KMS-11 (cell line): ENCODE data around the gene CBFA2T3.

ENCODE experiments used
- H2AFZ ChIP-seq: fragments of 200-600 bp; sonication (generic); 2 replicates; pipeline ENCODE4 v1.6.1; 2016; ENCODE audit warnings: antibody characterized with exemption, mixed run types, low read depth
- H3K27ac ChIP-seq: fragments of 200-600 bp; sonication (generic); 2 replicates; pipeline ENCODE4 v1.6.1; 2016; ENCODE audit warnings: mild to moderate bottlenecking, mixed run types
- H3K27me3 ChIP-seq: fragments of 200-600 bp; sonication (generic); 2 replicates; pipeline ENCODE4 v1.6.1; 2017; ENCODE audit warnings: mild to moderate bottlenecking, low read depth, mixed run types, moderate library complexity; ENCODE audit not compliant: insufficient read depth
- H3K36me3 ChIP-seq: fragments of 200-600 bp; sonication (generic); 2 replicates; pipeline ENCODE4 v1.6.1; 2017; ENCODE audit warnings: mild to moderate bottlenecking, mixed run types; ENCODE audit not compliant: insufficient read depth
- H3K4me1 ChIP-seq: fragments of 200-600 bp; sonication (generic); 2 replicates; pipeline ENCODE4 v1.6.1; 2016; ENCODE audit warnings: mild to moderate bottlenecking, low read depth, mixed run types; ENCODE audit not compliant: poor library complexity, severe bottlenecking
- H3K4me2 ChIP-seq: fragments of 200-600 bp; sonication (generic); 2 replicates; pipeline ENCODE4 v1.7.0; 2016; ENCODE audit warnings: mild to moderate bottlenecking, mixed run types
- H3K4me3 ChIP-seq: fragments of 200-600 bp; sonication (generic); IDR thresholded peaks from 2 replicates; pipeline ENCODE4 v1.6.1; 2017; ENCODE audit warnings: low read depth, low read length, mixed read lengths; ENCODE audit not compliant: insufficient read depth
- H3K79me2 ChIP-seq: fragments of 200-600 bp; sonication (generic); 2 replicates; pipeline ENCODE4 v1.6.1; 2016; ENCODE audit warnings: low read depth, mixed run types; ENCODE audit not compliant: insufficient read depth
- H3K9ac ChIP-seq: fragments of 200-600 bp; sonication (generic); 2 replicates; pipeline ENCODE4 v1.6.1; 2016; ENCODE audit warnings: mild to moderate bottlenecking, mixed run types
- H4K20me1 ChIP-seq: fragments of 200-600 bp; sonication (generic); 2 replicates; pipeline ENCODE4 v1.6.1; 2016; ENCODE audit warnings: mild to moderate bottlenecking, mixed run types; ENCODE audit not compliant: insufficient read depth
- TF ChIP-seq, protein P1 (sequence below): fragments of 200-600 bp; sonication (generic); conservative IDR thresholded peaks from 2 replicates; pipeline ENCODE4 v1.6.1; 2017; ENCODE audit warnings: low read depth, mild to moderate bottlenecking, antibody characterized with exemption, low read length, moderate library complexity, mixed read lengths

CBFA2T3 gene

DNA sequence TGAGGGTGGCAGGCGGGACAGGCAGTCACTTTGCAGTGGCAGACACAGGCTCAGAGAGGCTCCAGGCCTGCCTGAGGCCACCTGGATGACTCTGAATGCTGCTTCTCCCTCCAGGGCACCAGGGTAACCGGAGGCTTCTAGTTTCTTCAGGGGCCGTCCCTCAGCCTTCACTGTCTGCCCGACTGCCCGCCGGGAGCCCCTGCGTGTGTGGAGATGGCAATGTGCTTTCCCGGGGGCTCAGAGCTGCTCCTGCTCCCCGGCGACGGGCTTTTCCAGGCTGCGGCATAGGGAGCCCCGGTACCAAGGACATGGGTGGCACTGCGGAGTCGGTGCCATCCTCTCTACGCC, 51.5 kb downstream of the CBFA2T3 start:
- no peaks in the 10 kb centered on the region for H4K20me1 ChIP-seq
- H3K36me3 ChIP-seq, result no peaks in the 10 kb centered on the region
- no peak overlapping the region for H3K4me2 ChIP-seq
- H3K27ac ChIP-seq, result no peak overlapping the region
- H3K4me1 ChIP-seq, result no peaks in the 10 kb centered on the region
- TF ChIP-seq, protein P1, sequence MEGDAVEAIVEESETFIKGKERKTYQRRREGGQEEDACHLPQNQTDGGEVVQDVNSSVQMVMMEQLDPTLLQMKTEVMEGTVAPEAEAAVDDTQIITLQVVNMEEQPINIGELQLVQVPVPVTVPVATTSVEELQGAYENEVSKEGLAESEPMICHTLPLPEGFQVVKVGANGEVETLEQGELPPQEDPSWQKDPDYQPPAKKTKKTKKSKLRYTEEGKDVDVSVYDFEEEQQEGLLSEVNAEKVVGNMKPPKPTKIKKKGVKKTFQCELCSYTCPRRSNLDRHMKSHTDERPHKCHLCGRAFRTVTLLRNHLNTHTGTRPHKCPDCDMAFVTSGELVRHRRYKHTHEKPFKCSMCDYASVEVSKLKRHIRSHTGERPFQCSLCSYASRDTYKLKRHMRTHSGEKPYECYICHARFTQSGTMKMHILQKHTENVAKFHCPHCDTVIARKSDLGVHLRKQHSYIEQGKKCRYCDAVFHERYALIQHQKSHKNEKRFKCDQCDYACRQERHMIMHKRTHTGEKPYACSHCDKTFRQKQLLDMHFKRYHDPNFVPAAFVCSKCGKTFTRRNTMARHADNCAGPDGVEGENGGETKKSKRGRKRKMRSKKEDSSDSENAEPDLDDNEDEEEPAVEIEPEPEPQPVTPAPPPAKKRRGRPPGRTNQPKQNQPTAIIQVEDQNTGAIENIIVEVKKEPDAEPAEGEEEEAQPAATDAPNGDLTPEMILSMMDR, result 0 out of 2 replicates have a peak, but pooled peaks have one; percentile 1
- peaks cover 67% of the 10 kb centered on the region for H3K27me3 ChIP-seq
- no peak overlapping the region for H3K4me3 ChIP-seq
- H2AFZ ChIP-seq, result no peak overlapping the region
- H3K79me2 ChIP-seq, result no peaks in the 10 kb centered on the region
- H3K9ac ChIP-seq, result no peak overlapping the region

DNA sequence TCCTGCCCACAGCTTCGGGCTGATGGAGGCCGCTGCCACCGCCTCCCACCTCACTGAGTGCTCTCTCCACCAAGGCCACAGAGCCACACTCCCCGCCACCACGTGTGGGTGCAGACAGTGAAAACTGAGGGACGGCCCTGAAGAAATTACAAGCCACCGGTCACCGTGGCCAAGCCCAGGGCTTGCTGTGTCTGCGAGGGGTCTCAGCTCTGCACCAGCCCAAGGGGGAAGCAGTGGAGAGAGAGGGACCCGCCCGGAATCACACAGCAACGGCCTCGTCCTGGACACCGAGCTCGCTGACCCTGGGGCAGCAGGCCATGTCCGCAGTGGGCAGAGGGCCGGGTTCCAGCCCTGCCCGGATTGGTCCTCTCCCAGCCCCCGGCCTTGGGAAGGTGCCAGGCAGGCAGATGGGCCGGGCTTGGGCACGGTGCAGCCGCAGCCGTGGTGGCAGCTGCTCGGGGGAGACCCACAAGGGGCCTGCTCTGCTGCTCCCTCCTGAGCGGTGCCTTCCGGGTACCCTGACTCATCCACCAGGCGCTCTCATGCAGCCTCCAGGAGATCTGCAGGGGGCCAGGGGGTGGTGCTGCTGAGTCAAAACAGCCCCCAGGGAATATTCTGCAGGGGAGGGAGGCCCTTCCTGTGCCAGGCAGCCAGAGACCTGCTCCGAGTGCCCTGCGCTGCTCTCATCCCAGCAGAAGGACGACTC, 52.0 kb downstream of the CBFA2T3 start:
- TF ChIP-seq, protein P1, result 0 out of 2 replicates have a peak, but pooled peaks have one; percentile 19
- no peak overlapping the region for H3K9ac ChIP-seq
- no peak overlapping the region for H3K27ac ChIP-seq
- H3K79me2 ChIP-seq, result no peaks in the 10 kb centered on the region
- no peak overlapping the region for H3K4me2 ChIP-seq
- H3K27me3 ChIP-seq, result peaks cover 72% of the 10 kb centered on the region
- H4K20me1 ChIP-seq, result no peaks in the 10 kb centered on the region
- no peak overlapping the region for H2AFZ ChIP-seq
- H3K36me3 ChIP-seq, result no peaks in the 10 kb centered on the region
- no peak overlapping the region for H3K4me3 ChIP-seq
- H3K4me1 ChIP-seq, result no peaks in the 10 kb centered on the region

DNA sequence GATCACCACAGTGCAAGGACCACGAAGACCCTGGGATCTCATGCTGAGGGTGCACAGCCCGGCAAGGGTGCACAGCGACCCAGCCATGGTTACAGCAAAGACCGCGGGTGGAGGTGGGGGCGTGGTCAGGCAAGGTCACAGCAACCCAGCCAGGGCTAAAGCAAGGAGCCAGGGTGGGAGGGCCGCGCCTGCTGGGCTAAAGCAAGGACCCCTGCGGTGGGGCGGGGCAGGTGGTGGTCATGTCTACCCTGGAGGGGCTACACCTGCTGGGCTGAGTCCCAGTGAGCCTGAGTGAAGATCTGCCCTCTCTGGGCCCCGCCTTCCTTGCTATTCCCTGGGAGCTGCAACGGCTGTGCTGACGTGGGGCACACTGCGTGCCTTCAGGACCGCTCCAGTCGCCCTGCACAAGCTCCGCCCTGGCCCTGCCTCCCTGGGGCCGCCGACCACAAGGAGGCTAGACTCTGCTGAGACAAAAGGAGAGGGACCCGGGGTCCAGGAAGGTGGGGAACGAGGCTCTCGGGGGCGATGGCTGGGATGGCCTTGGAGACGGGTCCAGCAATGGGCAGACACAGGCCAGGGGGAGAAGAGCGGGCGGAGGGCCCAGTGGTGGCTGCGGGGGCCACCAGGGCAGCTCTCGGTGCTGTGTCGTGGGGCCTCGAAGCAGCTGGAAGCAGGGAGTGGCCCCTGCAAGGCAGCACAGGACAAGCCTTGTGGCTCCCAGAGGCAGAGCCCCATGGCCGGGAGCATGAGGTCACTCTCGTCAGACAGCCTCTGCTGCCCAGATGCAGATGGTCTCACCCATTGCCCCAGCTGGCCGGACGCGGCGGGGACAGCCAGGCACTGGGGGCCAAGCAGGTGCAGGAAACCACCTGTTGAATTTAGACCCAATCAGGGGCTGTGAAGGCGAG, 52.8 kb downstream of the CBFA2T3 start:
- TF ChIP-seq, protein P1, result no peak
- Histone ChIP-seq H3K79me2 (no peaks in the 10 kb centered on the region), H3K9ac (no peak overlapping the region), H3K36me3 (no peaks in the 10 kb centered on the region), H3K27ac (no peak overlapping the region), H3K4me3 (no peak overlapping the region), H3K4me1 (no peaks in the 10 kb centered on the region), H4K20me1 (no peaks in the 10 kb centered on the region), H3K4me2 (no peak overlapping the region), H3K27me3 (peaks cover 80% of the 10 kb centered on the region), H2AFZ (no peak overlapping the region)

DNA sequence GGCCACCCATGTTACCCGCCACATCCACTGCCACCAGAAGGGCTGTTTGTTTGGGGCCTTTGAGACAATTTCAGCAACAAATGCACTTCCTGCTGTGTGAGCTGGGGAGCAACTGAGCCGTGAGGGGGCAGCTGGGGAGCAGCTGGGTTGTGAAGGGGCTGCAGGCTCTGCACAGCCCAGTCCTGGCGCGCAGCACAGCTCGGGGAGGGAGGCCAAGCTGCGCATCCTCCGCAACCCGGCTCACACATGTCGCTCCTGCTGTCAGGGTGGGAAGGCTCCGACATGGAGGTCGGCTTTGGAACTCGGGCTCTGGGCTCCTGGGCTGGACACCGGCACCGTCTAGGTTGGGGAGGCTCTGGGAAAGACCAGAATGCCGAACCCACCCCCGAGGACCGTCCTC, 53.6 kb downstream of the CBFA2T3 start:
- H3K27me3 ChIP-seq, result peaks cover 87% of the 10 kb centered on the region
- no peaks in the 10 kb centered on the region for H3K4me1 ChIP-seq
- H3K27ac ChIP-seq, result no peak overlapping the region
- TF ChIP-seq, protein P1, result no peak
- no peak overlapping the region for H3K4me3 ChIP-seq
- no peak overlapping the region for H2AFZ ChIP-seq
- no peaks in the 10 kb centered on the region for H4K20me1 ChIP-seq
- no peaks in the 10 kb centered on the region for H3K36me3 ChIP-seq
- H3K9ac ChIP-seq, result no peak overlapping the region
- H3K79me2 ChIP-seq, result no peaks in the 10 kb centered on the region
- H3K4me2 ChIP-seq, result no peak overlapping the region
